ENCODE data around the gene ZNF138.

ZNF138 gene

DNA sequence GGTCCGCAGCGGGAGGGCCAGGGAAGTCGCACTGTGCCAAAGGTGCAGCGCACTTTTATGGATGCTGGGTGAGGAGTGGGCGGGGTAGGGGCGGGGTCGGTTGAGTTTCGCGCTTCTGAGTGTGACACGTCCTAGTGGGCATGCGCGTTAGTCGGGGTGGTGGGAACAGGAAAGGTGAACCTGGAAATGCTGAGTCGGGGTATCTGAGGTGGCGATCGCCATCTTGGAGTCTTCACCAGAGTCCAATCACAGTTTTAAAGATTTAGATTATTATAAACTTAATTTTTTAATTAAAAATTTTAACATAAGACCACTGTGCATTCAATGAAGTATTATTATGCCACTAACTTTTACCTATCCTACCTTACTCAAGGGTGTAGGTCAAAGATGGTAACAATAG is 45.7 kb downstream of the ZNF138 start:
- no peaks in the 10 kb centered on the region for H3K4me1 ChIP-seq (ENCODE audit: control insufficient read depth in 1 of 2, insufficient read depth in 2 of 2, low read length in 2 of 2)
- H3K9me3 ChIP-seq (ENCODE audit: insufficient read depth, low read depth, low read length): peaks cover 7% of the 10 kb centered on the region
- no CpG with 5 or more reads among the region's 16 CpGs for WGBS (ENCODE audit: extremely low coverage, insufficient coverage, insufficient read length)
- H2BK120ac ChIP-seq (ENCODE audit: insufficient read depth, low read length, poor library complexity): no peak overlapping the region
- H2AFZ ChIP-seq (ENCODE audit: insufficient read depth, low read length, poor library complexity): no peak overlapping the region
- no peak overlapping the region for H3K27ac ChIP-seq (ENCODE audit: low read depth, low read length)
- peaks cover 1 to 2% of the 10 kb centered on the region in 2 experiments for H3K36me3 ChIP-seq (ENCODE audit: control insufficient read depth in 1 of 2, insufficient read depth in 2 of 2, low read length in 2 of 2)
- H3K4me3 ChIP-seq (ENCODE audit: low read depth, low read length): no peak overlapping the region
- no peaks in the 10 kb centered on the region for H3K79me1 ChIP-seq (ENCODE audit: low read length)
- no peak overlapping the region for H3K4ac ChIP-seq (ENCODE audit: low read depth, low read length)
- H3K18ac ChIP-seq (ENCODE audit: low read length): no peak overlapping the region
- no peaks in the 10 kb centered on the region for H3K27me3 ChIP-seq (ENCODE audit: insufficient read depth, low read length)
- no peaks in the 10 kb centered on the region for H3K79me2 ChIP-seq (ENCODE audit: control insufficient read depth, insufficient read depth, low read length, poor library complexity)
- H4K8ac ChIP-seq (ENCODE audit: low read depth, low read length): no peak overlapping the region
- DNase-seq: peak in 1 of 2 donors; percentile 32
- no peak overlapping the region for H2BK5ac ChIP-seq (ENCODE audit: low read depth, low read length, poor library complexity)
- no peak overlapping the region for H3K14ac ChIP-seq (ENCODE audit: low read length)
- H3K23ac ChIP-seq (ENCODE audit: low read length): no peak overlapping the region
- H3K4me2 ChIP-seq (ENCODE audit: low read length): no peak overlapping the region
- H2AK5ac ChIP-seq (ENCODE audit: low read length): no peak overlapping the region
- H2BK12ac ChIP-seq (ENCODE audit: low read length): no peak overlapping the region
- H3K9ac ChIP-seq (ENCODE audit: low read length): no peak overlapping the region
- no peak overlapping the region for H4K91ac ChIP-seq (ENCODE audit: low read depth, low read length)
- no peak overlapping the region for H4K12ac ChIP-seq (ENCODE audit: low read depth, low read length)

- WGBS (ENCODE audit: extremely low coverage, insufficient coverage, insufficient read length): no CpG with 5 or more reads among the region's 5 CpGs
- no peak overlapping the region for H2BK12ac ChIP-seq (ENCODE audit: low read length)
- no peaks in the 10 kb centered on the region for H3K36me3 ChIP-seq (ENCODE audit: control insufficient read depth in 1 of 2, insufficient read depth in 2 of 2, low read length in 2 of 2)
- no peak overlapping the region for H3K9ac ChIP-seq (ENCODE audit: low read length)
- H2AK5ac ChIP-seq (ENCODE audit: low read length): no peak overlapping the region
- no peak overlapping the region for H2BK120ac ChIP-seq (ENCODE audit: insufficient read depth, low read length, poor library complexity)
- no peak overlapping the region for H4K91ac ChIP-seq (ENCODE audit: low read depth, low read length)
- H3K4me1 ChIP-seq (ENCODE audit: control insufficient read depth in 1 of 2, insufficient read depth in 2 of 2, low read length in 2 of 2): no peaks in the 10 kb centered on the region
- H3K9me3 ChIP-seq (ENCODE audit: insufficient read depth, low read depth, low read length): peaks cover 4% of the 10 kb centered on the region
- DNase-seq: no peak
- no peaks in the 10 kb centered on the region for H3K27me3 ChIP-seq (ENCODE audit: insufficient read depth, low read length)
- no peak overlapping the region for H3K4me2 ChIP-seq (ENCODE audit: low read length)
- no peak overlapping the region for H3K4ac ChIP-seq (ENCODE audit: low read depth, low read length)
- H2BK5ac ChIP-seq (ENCODE audit: low read depth, low read length, poor library complexity): no peak overlapping the region
- no peak overlapping the region for H3K14ac ChIP-seq (ENCODE audit: low read length)
- no peaks in the 10 kb centered on the region for H3K79me2 ChIP-seq (ENCODE audit: control insufficient read depth, insufficient read depth, low read length, poor library complexity)
- H3K23ac ChIP-seq (ENCODE audit: low read length): no peak overlapping the region
- no peak overlapping the region for H3K18ac ChIP-seq (ENCODE audit: low read length)
- H2AFZ ChIP-seq (ENCODE audit: insufficient read depth, low read length, poor library complexity): no peak overlapping the region
- H4K12ac ChIP-seq (ENCODE audit: low read depth, low read length): no peak overlapping the region
- H4K8ac ChIP-seq (ENCODE audit: low read depth, low read length): no peak overlapping the region
- no peak overlapping the region for H3K27ac ChIP-seq (ENCODE audit: low read depth, low read length)
- no peak overlapping the region for H3K4me3 ChIP-seq (ENCODE audit: low read depth, low read length)
- no peaks in the 10 kb centered on the region for H3K79me1 ChIP-seq (ENCODE audit: low read length)
Observed at GRCh38 chr7:64849250-64849923, 55.2 kb downstream of the ZNF138 start.

GRCh38 chr7:64849924-64850499 is 55.8 kb downstream of the ZNF138 start:
- Histone ChIP-seq H3K14ac (ENCODE audit: low read length) (no peak overlapping the region), H3K18ac (ENCODE audit: low read length) (no peak overlapping the region), H4K91ac (ENCODE audit: low read depth, low read length) (no peak overlapping the region), H3K36me3 (ENCODE audit: control insufficient read depth in 1 of 2, insufficient read depth in 2 of 2, low read length in 2 of 2) (no peaks in the 10 kb centered on the region), H3K4ac (ENCODE audit: low read depth, low read length) (no peak overlapping the region), H2BK5ac (ENCODE audit: low read depth, low read length, poor library complexity) (no peak overlapping the region), H4K12ac (ENCODE audit: low read depth, low read length) (no peak overlapping the region), H3K4me1 (ENCODE audit: control insufficient read depth in 1 of 2, insufficient read depth in 2 of 2, low read length in 2 of 2) (no peaks in the 10 kb centered on the region), H3K9me3 (ENCODE audit: insufficient read depth, low read depth, low read length) (peaks cover 4% of the 10 kb centered on the region), H3K27me3 (ENCODE audit: insufficient read depth, low read length) (no peaks in the 10 kb centered on the region), H3K79me1 (ENCODE audit: low read length) (no peaks in the 10 kb centered on the region), H2AK5ac (ENCODE audit: low read length) (no peak overlapping the region), H3K23ac (ENCODE audit: low read length) (no peak overlapping the region), H3K4me2 (ENCODE audit: low read length) (no peak overlapping the region), H3K27ac (ENCODE audit: low read depth, low read length) (no peak overlapping the region), H3K79me2 (ENCODE audit: control insufficient read depth, insufficient read depth, low read length, poor library complexity) (no peaks in the 10 kb centered on the region), H4K8ac (ENCODE audit: low read depth, low read length) (no peak overlapping the region), H3K9ac (ENCODE audit: low read length) (no peak overlapping the region), H2AFZ (ENCODE audit: insufficient read depth, low read length, poor library complexity) (no peak overlapping the region), H2BK12ac (ENCODE audit: low read length) (no peak overlapping the region), H2BK120ac (ENCODE audit: insufficient read depth, low read length, poor library complexity) (no peak overlapping the region), H3K4me3 (ENCODE audit: low read depth, low read length) (no peak overlapping the region)
- WGBS (ENCODE audit: extremely low coverage, insufficient coverage, insufficient read length): no CpG with 5 or more reads among the region's 7 CpGs
- no peak for DNase-seq

DNA sequence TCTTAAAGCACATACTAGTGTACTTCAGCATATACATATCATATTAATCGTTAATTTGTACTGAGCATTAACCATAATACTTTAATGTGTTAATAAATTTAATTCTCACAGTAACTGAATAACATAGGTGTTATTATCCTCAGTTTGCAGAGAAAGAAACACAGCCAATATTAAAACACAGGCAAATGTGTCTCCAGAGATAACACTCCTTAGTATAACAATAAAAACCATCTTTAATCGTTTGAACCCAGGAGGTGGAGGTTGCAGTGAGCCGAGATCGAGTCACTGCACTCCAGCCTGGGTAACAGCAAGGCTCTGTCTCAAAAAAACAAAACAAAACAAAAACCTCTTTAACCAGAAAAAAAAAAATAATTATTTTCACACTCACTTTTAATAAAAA is 59.5 kb downstream of the ZNF138 start:
- Histone ChIP-seq H3K4ac (ENCODE audit: low read depth, low read length) (no peak overlapping the region), H4K12ac (ENCODE audit: low read depth, low read length) (no peak overlapping the region), H2AFZ (ENCODE audit: insufficient read depth, low read length, poor library complexity) (no peak overlapping the region), H3K18ac (ENCODE audit: low read length) (no peak overlapping the region), H3K14ac (ENCODE audit: low read length) (no peak overlapping the region), H3K4me1 (ENCODE audit: control insufficient read depth in 1 of 2, insufficient read depth in 2 of 2, low read length in 2 of 2) (no peaks in the 10 kb centered on the region), H2BK12ac (ENCODE audit: low read length) (no peak overlapping the region), H2BK120ac (ENCODE audit: insufficient read depth, low read length, poor library complexity) (no peak overlapping the region), H3K4me2 (ENCODE audit: low read length) (no peak overlapping the region), H4K8ac (ENCODE audit: low read depth, low read length) (no peak overlapping the region), H3K79me1 (ENCODE audit: low read length) (no peaks in the 10 kb centered on the region), H4K91ac (ENCODE audit: low read depth, low read length) (no peak overlapping the region), H3K27me3 (ENCODE audit: insufficient read depth, low read length) (no peaks in the 10 kb centered on the region), H3K36me3 (ENCODE audit: control insufficient read depth in 1 of 2, insufficient read depth in 2 of 2, low read length in 2 of 2) (no peaks in the 10 kb centered on the region), H2AK5ac (ENCODE audit: low read length) (no peak overlapping the region), H3K27ac (ENCODE audit: low read depth, low read length) (no peak overlapping the region), H3K9me3 (ENCODE audit: insufficient read depth, low read depth, low read length) (peaks cover 4% of the 10 kb centered on the region), H3K23ac (ENCODE audit: low read length) (no peak overlapping the region), H3K79me2 (ENCODE audit: control insufficient read depth, insufficient read depth, low read length, poor library complexity) (no peaks in the 10 kb centered on the region), H3K4me3 (ENCODE audit: low read depth, low read length) (no peak overlapping the region), H3K9ac (ENCODE audit: low read length) (no peak overlapping the region), H2BK5ac (ENCODE audit: low read depth, low read length, poor library complexity) (no peak overlapping the region)
- no CpG with 5 or more reads among the region's 4 CpGs for WGBS (ENCODE audit: extremely low coverage, insufficient coverage, insufficient read length)
- no peak for DNase-seq
